MM.1S (cell line): ENCODE results near the gene NLGN1.

Source experiments
- DNase-seq: peaks from one replicate; pipeline ENCODE4 v3.0.0-alpha.2; 2015
- H2AFZ ChIP-seq: fragments of 300-600 bp; sonication (generic); 2 replicates; pipeline ENCODE4 v1.6.0; 2016; ENCODE audit warnings: antibody characterized with exemption, low read length
- H3F3A ChIP-seq: fragments of 300-600 bp; sonication (generic); 2 replicates; pipeline ENCODE4 v1.6.1; 2016; ENCODE audit warnings: mild to moderate bottlenecking, antibody characterized with exemption, low read length, moderate library complexity, mixed read lengths; ENCODE audit not compliant: insufficient read depth
- H3K27ac ChIP-seq: fragments of 300-600 bp; sonication (generic); 2 replicates; pipeline ENCODE4 v1.5.1; 2016; ENCODE audit warnings: mild to moderate bottlenecking, low read length
- H3K27me3 ChIP-seq: fragments of 300-600 bp; sonication (generic); replicated peaks from 2 replicates; pipeline ENCODE4 v1.6.0; 2016; ENCODE audit warnings: low read length; ENCODE audit not compliant: insufficient read depth
- H3K36me3 ChIP-seq: fragments of 300-600 bp; sonication (generic); replicated peaks from 2 replicates; pipeline ENCODE4 v1.6.1; 2016; ENCODE audit warnings: mild to moderate bottlenecking, low read length, mixed read lengths; ENCODE audit not compliant: insufficient read depth
- H3K4me1 ChIP-seq: fragments of 300-600 bp; sonication (generic); 2 replicates; pipeline ENCODE4 v1.6.1; 2016; ENCODE audit warnings: low read length, mixed read lengths
- H3K4me2 ChIP-seq: fragments of 300-600 bp; sonication (generic); 2 replicates; pipeline ENCODE4 v1.6.0; 2016; ENCODE audit warnings: low read depth, low read length
- H3K4me3 ChIP-seq: fragments of 300-600 bp; sonication (generic); 2 replicates; pipeline ENCODE4 v1.5.1; 2016; ENCODE audit warnings: low read length, mixed read lengths
- H3K79me2 ChIP-seq: fragments of 300-600 bp; sonication (generic); 2 replicates; pipeline ENCODE4 v1.6.1; 2016; ENCODE audit warnings: mixed run types, low read length, mixed read lengths
- H3K9ac ChIP-seq: fragments of 300-600 bp; sonication (generic); 2 replicates; pipeline ENCODE4 v1.6.1; 2016; ENCODE audit warnings: low read length, mixed read lengths
- H3K9me2 ChIP-seq: fragments of 300-600 bp; sonication (generic); replicated peaks from 2 replicates; pipeline ENCODE4 v1.6.1; 2016; ENCODE audit warnings: mild to moderate bottlenecking, low read length, mixed read lengths; ENCODE audit not compliant: insufficient read depth
- H3K9me3 ChIP-seq: fragments of 300-600 bp; sonication (generic); replicated peaks from 2 replicates; pipeline ENCODE4 v1.6.1; 2016; ENCODE audit warnings: mild to moderate bottlenecking, low read length, mixed read lengths; ENCODE audit not compliant: insufficient read depth
- H4K20me1 ChIP-seq: fragments of 300-600 bp; sonication (generic); 2 replicates; pipeline ENCODE4 v1.6.1; 2016; ENCODE audit warnings: mild to moderate bottlenecking, low read length, moderate library complexity, mixed read lengths; ENCODE audit not compliant: insufficient read depth
- CTCF ChIP-seq: fragments of 300-600 bp; sonication (generic); IDR thresholded peaks from 2 replicates; pipeline ENCODE4 v1.5.1; 2016; ENCODE audit warnings: antibody characterized with exemption, low read length, mixed read lengths
- EZH2 ChIP-seq: fragments of 300-600 bp; sonication (generic); optimal IDR thresholded peaks from 2 replicates; pipeline ENCODE3; 2017; ENCODE audit warnings: low read depth, mild to moderate bottlenecking, antibody characterized with exemption, low read length, mixed read lengths
- EZH2phosphoT487 ChIP-seq: fragments of 300-600 bp; sonication (generic); IDR thresholded peaks from 2 replicates; pipeline ENCODE4 v1.6.1; 2018; ENCODE audit warnings: antibody characterized with exemption, low read length

Gene NLGN1

GRCh38 chr3:174186377-174186989, 788.9 kb downstream of the NLGN1 start:
- Histone ChIP-seq H4K20me1 (no peaks in the 10 kb centered on the region), H3K9me3 (no peaks in the 10 kb centered on the region), H3K27ac (no peak overlapping the region)

GRCh38 chr3:174191380-174191779, 793.8 kb downstream of the NLGN1 start:
- Histone ChIP-seq H3K79me2 (no peaks in the 10 kb centered on the region), H3F3A (0 out of 2 replicates have a peak, but pooled peaks cover 6% of the 10 kb centered on the region), H2AFZ (peak overlapping the region; percentile 74), H3K4me2 (peak overlapping the region; percentile 40), H3K27me3 (no peaks in the 10 kb centered on the region), H3K4me1 (0 out of 2 replicates have a peak, but pooled peaks cover 7% of the 10 kb centered on the region), H4K20me1 (no peaks in the 10 kb centered on the region), H3K4me3 (peak overlapping the region; percentile 24), H3K9me3 (no peaks in the 10 kb centered on the region), H3K9me2 (no peaks in the 10 kb centered on the region), H3K9ac (peak overlapping the region; percentile 7; the same call in 1 of the 2 replicates), H3K36me3 (no peaks in the 10 kb centered on the region), H3K27ac (peak overlapping the region; percentile 31; the same call in 1 of the 2 replicates)
- peak; percentile 87 for DNase-seq
- TF ChIP-seq CTCF (no peak), EZH2 (no peak), EZH2phosphoT487 (no peak)

More at GRCh38 chr3:174186377-174186989, 788.9 kb downstream of the NLGN1 start:
- H3K4me1 ChIP-seq = 0 out of 2 replicates have a peak, but pooled peaks cover 7% of the 10 kb centered on the region
- H3K79me2 ChIP-seq = no peaks in the 10 kb centered on the region
- no peaks in the 10 kb centered on the region for H3K9me2 ChIP-seq
- H3K4me3 ChIP-seq = no peak overlapping the region
- H3K36me3 ChIP-seq = no peaks in the 10 kb centered on the region
- H3F3A ChIP-seq = 0 out of 2 replicates have a peak, but pooled peaks cover 6% of the 10 kb centered on the region
- no peak overlapping the region for H2AFZ ChIP-seq
- no peak for TF ChIP-seq CTCF
- TF ChIP-seq EZH2phosphoT487 = no peak
- no peak for TF ChIP-seq EZH2
- H3K9ac ChIP-seq = no peak overlapping the region
- no peaks in the 10 kb centered on the region for H3K27me3 ChIP-seq
- no peak overlapping the region for H3K4me2 ChIP-seq
- DNase-seq = no peak

- H3K9me2 ChIP-seq = no peaks in the 10 kb centered on the region
- TF ChIP-seq CTCF (no peak), EZH2phosphoT487 (no peak), EZH2 (no peak)
- no peaks in the 10 kb centered on the region for H3K79me2 ChIP-seq
- 0 out of 2 replicates have a peak, but pooled peaks cover 7% of the 10 kb centered on the region for H3K4me1 ChIP-seq
- H3K9me3 ChIP-seq = no peaks in the 10 kb centered on the region
- DNase-seq = no peak
- H3K36me3 ChIP-seq = no peaks in the 10 kb centered on the region
- peak overlapping the region; percentile 74; the same call in 1 of the 2 replicates for H2AFZ ChIP-seq
- H3K9ac ChIP-seq = no peak overlapping the region
- H4K20me1 ChIP-seq = no peaks in the 10 kb centered on the region
- H3K27me3 ChIP-seq = no peaks in the 10 kb centered on the region
- no peak overlapping the region for H3K4me3 ChIP-seq
- H3K4me2 ChIP-seq = peak overlapping the region; percentile 40; the same call in 1 of the 2 replicates
- H3K27ac ChIP-seq = peak overlapping the region; percentile 31; the same call in 1 of the 2 replicates
- H3F3A ChIP-seq = 0 out of 2 replicates have a peak, but pooled peaks cover 6% of the 10 kb centered on the region
These were observed 794.4 kb downstream of the NLGN1 start for GRCh38 chr3:174191895-174192294.
